ENCODE data around the gene AFF3. TPM values are rescaled to one million over a fixed set of nuclear protein-coding genes. Genes with fewer than 3 reads are reported as not detected.

Gene AFF3
- total and polyA plus RNA-seq, 2 donors (not counting 3 experiments of a cell fraction or from before 2014, with no cell fraction given) = 0.06 to 0.07 TPM

DNA sequence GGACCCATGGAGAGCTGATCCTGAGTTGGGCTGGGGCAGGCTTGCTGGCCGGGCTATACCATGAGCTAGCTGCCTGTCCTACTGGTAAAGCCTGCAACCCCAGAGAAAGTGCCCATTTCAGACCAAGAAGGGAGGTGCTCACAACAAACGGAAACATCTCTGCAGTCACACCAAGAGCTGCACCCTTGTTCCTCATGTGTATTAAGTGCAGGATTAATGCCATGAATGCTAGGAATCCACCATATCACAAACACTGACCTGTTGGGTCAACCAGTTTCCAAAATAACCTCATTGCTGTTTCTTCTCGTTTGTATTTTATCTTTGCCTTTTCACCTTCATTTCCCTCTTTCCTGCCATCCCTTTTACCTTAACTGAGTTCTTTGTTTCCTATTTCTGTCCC is 69.9 kb downstream of the AFF3 start:
- Histone ChIP-seq H3K27me3 (ENCODE audit: control insufficient read depth in 2 of 2, insufficient read depth in 2 of 2, low read length in 2 of 2) (peaks cover 7 to 8% of the 10 kb centered on the region in 2 experiments), H3K27ac (ENCODE audit: insufficient read depth, low read depth, low read length) (no peak overlapping the region), H3K4me3 (replicated peaks in 1 of 3; ENCODE audit: insufficient read depth in 1 of 3, low read depth in 1 of 3, low read length in 3 of 3) (no peak overlapping the region), H3K9ac (replicated peaks; ENCODE audit: extremely low read depth, insufficient read depth, low read length) (no peak overlapping the region), H4K20me1 (replicated peaks; ENCODE audit: control insufficient read depth, extremely low read depth, insufficient read depth, low read length) (no peaks in the 10 kb centered on the region), H3K36me3 (ENCODE audit: control insufficient read depth in 2 of 2, extremely low read depth in 1 of 2, insufficient read depth in 2 of 2, low read length in 2 of 2) (no peaks in the 10 kb centered on the region), H3K4me2 (ENCODE audit: insufficient read depth, low read length) (no peak overlapping the region), H3K9me1 (replicated peaks; ENCODE audit: control insufficient read depth, extremely low read depth, insufficient read depth, low read length) (no peaks in the 10 kb centered on the region), H3K9me3 (replicated peaks; ENCODE audit: control insufficient read depth, insufficient read depth, low read length) (no peaks in the 10 kb centered on the region), H3K4me1 (ENCODE audit: control insufficient read depth, extremely low read depth, insufficient read depth, low read length) (no peaks in the 10 kb centered on the region), H2AFZ (ENCODE audit: low read depth, low read length) (no peak overlapping the region), H3K79me2 (ENCODE audit: control insufficient read depth, insufficient read depth, low read length) (no peaks in the 10 kb centered on the region)
- FAIRE-seq = no peak
- no peak for DNase-seq (ENCODE audit: low read depth, low spot score)
- BruUV-seq (replicated peaks) = no TSS peak
- intact Hi-C loops (cut with micrococcal nuclease) = no loop called here
- dilution Hi-C loops (cut with MboI; ENCODE audit: extremely low pct_ligation_motif_present, low sequenced_read_pairs) = no loop called here
- ChIA-PET CTCF (no interaction called here), POLR2A (no interaction called here)
- TF ChIP-seq EZH2 (IDR thresholded peaks at IDR 0.05; ENCODE audit: borderline replicate concordance, low read depth, low read length, severe bottlenecking) (no peak), JUN (IDR thresholded peaks at IDR 0.05; ENCODE audit: borderline replicate concordance, insufficient read depth, insufficient read length, low read depth) (no peak), POLR2A (IDR thresholded peaks at IDR 0.05; ENCODE audit: low read depth, low read length) (no peak), MYC (IDR thresholded peaks at IDR 0.05; ENCODE audit: low read depth, low read length) (no peak), GATA2 (IDR thresholded peaks at IDR 0.05; ENCODE audit: insufficient read depth, insufficient read length, low read depth, low read length) (no peak), FOS (IDR thresholded peaks at IDR 0.05; ENCODE audit: borderline replicate concordance, insufficient read depth, low read length) (no peak), POLR2AphosphoS5 (IDR thresholded peaks at IDR 0.05; ENCODE audit: insufficient read depth, low read depth, low read length) (no peak)
- TF ChIP-seq, protein P1, sequence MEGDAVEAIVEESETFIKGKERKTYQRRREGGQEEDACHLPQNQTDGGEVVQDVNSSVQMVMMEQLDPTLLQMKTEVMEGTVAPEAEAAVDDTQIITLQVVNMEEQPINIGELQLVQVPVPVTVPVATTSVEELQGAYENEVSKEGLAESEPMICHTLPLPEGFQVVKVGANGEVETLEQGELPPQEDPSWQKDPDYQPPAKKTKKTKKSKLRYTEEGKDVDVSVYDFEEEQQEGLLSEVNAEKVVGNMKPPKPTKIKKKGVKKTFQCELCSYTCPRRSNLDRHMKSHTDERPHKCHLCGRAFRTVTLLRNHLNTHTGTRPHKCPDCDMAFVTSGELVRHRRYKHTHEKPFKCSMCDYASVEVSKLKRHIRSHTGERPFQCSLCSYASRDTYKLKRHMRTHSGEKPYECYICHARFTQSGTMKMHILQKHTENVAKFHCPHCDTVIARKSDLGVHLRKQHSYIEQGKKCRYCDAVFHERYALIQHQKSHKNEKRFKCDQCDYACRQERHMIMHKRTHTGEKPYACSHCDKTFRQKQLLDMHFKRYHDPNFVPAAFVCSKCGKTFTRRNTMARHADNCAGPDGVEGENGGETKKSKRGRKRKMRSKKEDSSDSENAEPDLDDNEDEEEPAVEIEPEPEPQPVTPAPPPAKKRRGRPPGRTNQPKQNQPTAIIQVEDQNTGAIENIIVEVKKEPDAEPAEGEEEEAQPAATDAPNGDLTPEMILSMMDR (IDR thresholded peaks at IDR 0.05; ENCODE audit: extremely low read depth in 1 of 2, insufficient read depth in 1 of 2, low read depth in 1 of 2, low read length in 2 of 2) = no peak
- TF ChIP-seq, protein P2, sequence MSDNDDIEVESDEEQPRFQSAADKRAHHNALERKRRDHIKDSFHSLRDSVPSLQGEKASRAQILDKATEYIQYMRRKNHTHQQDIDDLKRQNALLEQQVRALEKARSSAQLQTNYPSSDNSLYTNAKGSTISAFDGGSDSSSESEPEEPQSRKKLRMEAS (IDR thresholded peaks at IDR 0.05; ENCODE audit: insufficient read depth, insufficient read length) = no peak
